ENCODE results near the gene PAGR1.

DNA sequence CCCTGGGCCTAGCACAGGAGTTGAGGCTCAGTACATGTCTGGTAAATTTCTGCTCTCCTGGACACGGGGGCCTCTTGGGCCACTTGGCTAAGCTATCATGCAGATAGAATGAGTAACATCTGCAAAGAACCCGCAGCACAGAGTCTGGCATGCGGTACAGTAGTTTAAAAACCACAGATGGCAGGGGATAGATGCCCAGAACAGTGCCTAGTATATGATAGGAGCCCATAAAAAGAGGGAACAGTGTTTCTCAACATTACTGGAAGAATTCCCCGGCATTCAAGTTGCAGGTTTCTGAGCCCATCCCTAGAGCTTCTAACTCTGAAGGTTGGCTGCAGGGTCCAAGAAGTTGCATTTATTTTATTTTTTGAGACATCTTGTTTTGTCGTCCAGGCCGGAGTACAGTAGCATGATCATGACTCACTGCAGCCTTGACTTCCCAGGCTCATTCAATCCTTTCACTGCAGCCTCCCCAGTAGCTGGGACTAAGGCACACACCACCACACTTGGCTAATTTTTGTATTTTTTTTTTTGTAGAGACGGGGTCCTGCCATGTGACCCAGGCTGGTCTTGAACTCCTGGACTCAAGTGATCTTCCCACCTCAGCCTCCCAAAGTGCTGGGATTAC lies 41.3 kb downstream of the PAGR1 start:
- no peak for TF ChIP-seq BACH2 (CRISPR knock-in tag; IDR thresholded peaks at IDR 0.05; ENCODE audit: borderline replicate concordance)
- TF ChIP-seq PATZ1 (CRISPR knock-in tag; IDR thresholded peaks at IDR 0.05; ENCODE audit: borderline replicate concordance) = no peak
- TF ChIP-seq ZFP30 (CRISPR knock-in tag; IDR thresholded peaks at IDR 0.05) = no peak
- no peak for TF ChIP-seq PPARA (CRISPR knock-in tag; IDR thresholded peaks at IDR 0.05; ENCODE audit: borderline replicate concordance)
- TF ChIP-seq CREB5 (CRISPR knock-in tag; IDR thresholded peaks at IDR 0.05; ENCODE audit: low read depth) = no peak

Data from SK-N-SH treated with all-trans-retinoic acid at 6 μM for 48 hours (cell line).